DMS153 (cell line): Measurements from ENCODE around the gene SERINC5.
"Not testable (repeated sequence)": the region's sequence is repeated elsewhere in the genome, so short reads cannot be mapped to it uniquely, and the experiment has no call there.

Experiments
- DNase-seq: peaks from one replicate; lab custom pipeline; 2025; lab: John Stamatoyannopoulos, UW

SERINC5 gene

GRCh38 chr5:80097451-80097850 lies 158.4 kb downstream of the SERINC5 start:
- no peak for DNase-seq

DNA sequence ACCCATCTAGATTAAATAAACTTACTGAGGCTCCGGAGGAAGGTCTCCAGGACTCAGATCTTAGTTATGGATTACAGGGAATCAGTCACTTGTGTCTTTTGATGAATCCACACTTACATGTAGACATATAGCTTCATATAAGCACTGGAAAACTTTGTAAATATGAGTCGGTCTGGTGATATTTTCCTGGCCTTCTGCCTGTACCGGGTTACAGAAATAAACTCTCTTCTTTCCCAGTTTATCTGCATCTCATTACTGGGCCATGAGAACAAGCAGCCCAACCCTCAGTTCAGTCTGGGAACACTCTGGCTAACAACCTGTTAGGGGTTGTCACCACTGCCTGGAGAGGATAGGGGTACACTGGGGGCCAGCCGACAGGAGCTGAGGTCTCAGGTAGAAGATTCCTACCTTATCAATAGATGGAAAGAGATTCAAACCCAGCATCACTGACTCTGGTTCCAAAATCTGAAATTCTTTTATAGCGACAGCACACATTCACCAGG lies 161.6 kb downstream of the SERINC5 start:
- no peak for DNase-seq

GRCh38 chr5:80093796-80094195 lies 162.1 kb downstream of the SERINC5 start:
- DNase-seq = no peak

DNA sequence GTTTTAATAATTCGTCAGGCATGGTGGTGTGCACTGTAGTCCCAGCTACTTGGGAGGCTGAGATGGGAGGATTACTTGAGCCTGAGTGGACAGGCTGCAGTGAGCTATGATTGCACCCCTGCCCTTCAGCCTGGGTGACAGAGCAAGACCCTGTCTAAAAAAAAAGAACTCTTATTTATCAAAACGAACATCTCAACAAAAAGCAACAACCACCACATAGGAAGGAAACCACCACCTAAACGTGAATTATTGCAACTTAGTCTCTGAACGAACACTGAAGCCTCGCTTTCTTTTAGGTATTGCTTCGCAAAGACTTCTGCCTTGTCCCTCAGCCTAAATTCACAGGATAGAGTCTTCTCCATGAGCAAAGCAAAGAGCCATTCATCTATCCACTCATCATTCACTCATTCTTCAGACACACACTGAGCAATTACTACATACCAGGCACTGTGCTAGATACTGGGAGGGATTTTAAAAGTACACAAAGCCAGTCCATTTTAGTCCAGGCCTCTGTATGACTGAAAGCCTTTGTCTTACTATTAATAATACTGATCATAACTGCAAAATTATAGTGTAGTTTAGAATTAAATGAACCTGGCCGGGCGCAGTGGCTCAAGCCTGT lies 163.3 kb downstream of the SERINC5 start:
- no peak for DNase-seq

- not testable (repeated sequence) for DNase-seq
Measured at GRCh38 chr5:80091792-80092192, 164.1 kb downstream of the SERINC5 start.

DNA sequence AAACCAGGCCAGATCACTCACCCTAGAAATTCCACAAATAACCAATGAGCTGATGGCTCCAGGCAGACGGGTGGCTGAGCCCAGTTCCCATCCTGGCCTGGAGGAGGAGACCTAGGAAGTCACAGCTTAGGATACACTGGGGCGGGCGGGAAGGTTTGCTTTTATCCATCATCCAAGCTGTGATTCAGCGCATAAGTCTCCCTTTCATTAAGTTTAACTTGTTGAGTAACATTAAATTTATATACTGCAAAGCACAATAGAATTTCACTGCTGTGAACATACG lies 165.0 kb downstream of the SERINC5 start:
- DNase-seq = no peak

DNA sequence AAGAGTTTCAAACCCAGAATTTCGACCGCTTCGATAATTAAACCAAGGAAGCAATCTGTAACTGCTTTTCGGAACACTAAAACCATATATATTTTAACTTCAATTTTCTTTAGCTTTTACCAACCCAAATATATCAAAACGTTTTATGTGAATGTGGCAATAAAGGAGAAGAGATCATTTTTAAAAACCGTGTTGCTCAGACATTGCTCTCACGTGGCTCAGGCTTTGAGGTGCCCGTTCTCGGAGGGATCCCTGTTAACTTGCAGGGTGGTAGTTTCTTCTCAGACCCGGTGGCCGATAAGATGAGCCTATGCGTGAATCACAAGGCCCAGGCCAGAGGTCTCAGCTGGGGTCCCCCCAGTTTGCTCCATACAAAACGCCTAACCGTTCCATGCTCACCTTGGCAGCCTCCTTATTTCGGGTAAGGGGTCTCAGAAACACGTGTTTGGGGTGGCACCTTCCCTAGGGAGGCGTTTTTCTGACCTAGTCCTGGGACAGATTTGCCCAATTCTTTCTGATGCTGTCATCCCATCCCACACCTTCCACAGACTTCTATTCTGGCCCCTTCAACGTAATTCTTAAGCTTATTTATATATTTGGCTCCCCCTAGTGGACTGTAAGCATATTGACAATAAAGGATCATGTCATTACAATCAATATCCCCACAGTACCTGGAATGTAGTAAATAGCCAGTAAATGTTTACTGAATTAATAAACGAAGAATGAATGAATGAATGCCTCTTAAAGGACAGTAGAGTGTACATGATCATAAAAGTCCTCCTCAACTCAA lies 172.6 kb downstream of the SERINC5 start:
- peak; percentile 48 for DNase-seq

DNA sequence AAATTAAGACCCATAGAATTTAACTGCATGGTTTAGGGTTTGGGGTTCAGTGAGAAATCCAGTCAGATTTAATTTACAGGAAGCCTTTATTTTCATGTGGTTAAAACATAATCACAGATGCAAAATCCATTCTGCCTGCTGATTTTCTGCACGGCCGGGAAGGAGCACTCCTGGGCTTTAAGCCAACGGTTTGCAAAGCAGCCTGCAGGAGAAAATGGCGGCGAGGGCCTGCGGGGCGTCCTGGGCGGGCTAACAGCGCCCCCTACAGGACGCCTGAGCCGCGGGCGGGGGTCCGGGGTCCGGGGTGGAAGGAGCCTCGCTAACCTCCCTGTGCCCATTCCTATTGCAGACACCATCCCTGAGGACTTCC lies 173.1 kb downstream of the SERINC5 start:
- no peak for DNase-seq

GRCh38 chr5:80082281-80082680 lies 173.6 kb downstream of the SERINC5 start:
- no peak for DNase-seq

GRCh38 chr5:80078921-80079320 lies 176.9 kb downstream of the SERINC5 start:
- DNase-seq = no peak

DNA sequence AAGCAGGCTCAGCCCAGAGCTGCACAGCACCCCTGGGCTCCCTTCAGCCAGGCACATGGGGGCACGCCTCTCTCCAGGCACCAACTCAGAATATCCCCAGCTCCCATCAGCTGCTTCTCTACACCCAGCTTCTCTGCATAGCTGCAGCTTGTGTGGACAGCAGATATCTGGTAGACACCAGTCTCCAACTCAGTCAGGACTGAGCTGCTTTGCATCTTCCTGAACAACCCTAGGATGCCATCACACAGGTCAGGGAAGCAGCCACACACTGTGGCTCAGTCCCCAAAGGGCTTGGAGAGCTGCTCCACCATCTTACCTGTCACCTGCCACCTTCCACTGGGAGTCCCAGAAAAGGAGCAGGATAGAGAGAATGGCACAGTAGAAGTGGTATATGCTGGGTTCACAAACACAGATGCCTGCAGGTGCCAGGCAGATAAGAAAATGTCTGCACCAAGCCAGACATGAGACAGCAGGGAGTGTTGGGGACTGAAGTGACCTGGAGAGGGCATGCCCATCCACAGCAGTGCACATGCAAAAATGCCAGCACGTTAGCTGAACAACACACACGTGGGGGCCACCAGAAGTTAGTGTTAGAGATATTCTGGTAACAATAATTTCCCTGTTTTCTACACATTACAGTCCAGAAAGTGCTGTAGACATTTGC lies 178.7 kb downstream of the SERINC5 start:
- no peak for DNase-seq

DNA sequence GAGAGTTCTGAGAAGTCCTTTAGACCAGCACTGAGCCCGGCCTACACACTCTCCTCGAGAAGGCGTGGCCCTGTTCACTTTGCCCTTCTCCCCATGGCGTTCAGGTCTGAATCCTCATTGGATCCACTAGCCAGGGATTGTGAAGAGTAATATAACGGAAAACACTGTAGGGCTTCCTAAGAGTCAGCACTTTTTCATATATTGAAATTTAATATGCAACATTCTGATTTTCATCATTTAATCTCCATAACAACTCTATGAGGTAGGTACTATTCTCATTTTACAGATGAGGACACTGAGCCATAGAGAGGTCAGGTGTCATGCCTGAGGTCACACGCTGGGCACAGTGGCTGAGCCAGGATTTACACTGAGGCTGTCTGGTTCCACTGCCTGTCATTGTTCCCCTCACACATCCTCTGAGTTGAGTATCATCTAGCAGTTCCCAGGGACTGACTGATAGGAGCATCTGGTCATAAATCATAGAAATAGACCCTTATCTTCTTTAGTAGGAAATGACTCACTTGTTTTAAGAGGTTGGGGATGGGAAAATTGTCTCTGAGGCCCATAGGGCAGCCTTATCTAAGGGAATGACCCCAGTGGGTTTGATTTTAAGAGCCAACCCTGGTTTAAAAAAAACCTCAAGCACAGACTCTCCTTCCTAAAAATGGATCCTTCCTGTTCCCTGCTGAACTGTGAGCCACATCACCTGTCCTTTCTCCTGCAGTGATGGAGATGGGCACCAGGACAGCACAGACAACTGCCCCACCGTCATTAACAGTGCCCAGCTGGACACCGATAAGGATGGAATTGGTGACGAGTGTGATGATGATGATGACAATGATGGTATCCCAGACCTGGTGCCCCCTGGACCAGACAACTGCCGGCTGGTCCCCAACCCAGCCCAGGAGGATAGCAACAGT lies 179.5 kb downstream of the SERINC5 start:
- DNase-seq = no peak

GRCh38 chr5:80072103-80073073 lies 183.5 kb downstream of the SERINC5 start:
- DNase-seq = no peak

- no peak for DNase-seq
Measured at GRCh38 chr5:80071510-80072021, 184.3 kb downstream of the SERINC5 start.

- no peak for DNase-seq
Measured at GRCh38 chr5:80070338-80071056, 185.4 kb downstream of the SERINC5 start.

- no peak for DNase-seq
Measured at GRCh38 chr5:80069918-80070318, 185.9 kb downstream of the SERINC5 start.

GRCh38 chr5:80069251-80069800 lies 186.5 kb downstream of the SERINC5 start:
- DNase-seq = no peak

GRCh38 chr5:80068775-80069174 lies 187.1 kb downstream of the SERINC5 start:
- no peak for DNase-seq

DNA sequence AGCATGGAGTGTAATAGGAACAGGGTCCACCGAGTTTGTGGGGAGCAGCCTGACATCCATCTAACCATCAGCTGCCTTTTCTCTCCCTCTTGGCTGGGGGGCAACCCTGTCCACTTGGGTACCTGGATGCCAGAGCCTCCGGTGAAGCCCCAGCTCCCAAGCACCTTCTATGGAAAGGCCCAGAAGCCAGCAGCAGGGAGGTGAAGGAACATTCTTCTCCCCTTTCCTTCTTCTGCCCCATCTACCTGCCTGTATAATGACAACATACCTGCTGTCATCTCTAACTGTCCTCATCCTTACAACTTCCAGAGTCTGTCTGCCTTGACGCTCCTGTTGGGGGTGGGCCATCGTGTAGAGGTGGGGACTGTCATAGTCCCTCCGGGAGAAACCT lies 187.6 kb downstream of the SERINC5 start:
- no peak for DNase-seq
